HG03457 (cell line): ENCODE data around the gene DVL1.

Experiments used
- ATAC-seq: cut with Tn5 transposase; IDR thresholded peaks from one replicate; pipeline ENCODE4 v1.9.1; 2021; ENCODE audit warnings: moderate number of reproducible peaks; ENCODE audit not compliant: unreplicated experiment

The DVL1 gene

GRCh38 chr1:1356796-1357401 lies 7.7 kb upstream of the DVL1 start:
- ATAC-seq: no peak

- ATAC-seq: no peak
Measured at GRCh38 chr1:1356166-1356795, 7.1 kb upstream of the DVL1 start.

GRCh38 chr1:1355416-1355815 lies 6.2 kb upstream of the DVL1 start:
- no peak for ATAC-seq

GRCh38 chr1:1354271-1355247 lies 5.3 kb upstream of the DVL1 start:
- no peak for ATAC-seq

- no peak for ATAC-seq
Measured at GRCh38 chr1:1353389-1354151, 4.4 kb upstream of the DVL1 start.

- ATAC-seq: no peak
Measured at GRCh38 chr1:1352786-1353388, 3.7 kb upstream of the DVL1 start.

GRCh38 chr1:1351511-1352427 lies 2.6 kb upstream of the DVL1 start:
- ATAC-seq: no peak

GRCh38 chr1:1348420-1349255 lies 580 bp downstream of the DVL1 start:
- ATAC-seq: no peak

- ATAC-seq: no peak
Measured at GRCh38 chr1:1347663-1348419, 1.4 kb downstream of the DVL1 start.

GRCh38 chr1:1347026-1347595 lies 2.1 kb downstream of the DVL1 start:
- no peak for ATAC-seq

- ATAC-seq: no peak
Measured at GRCh38 chr1:1346501-1346890, 2.7 kb downstream of the DVL1 start.

GRCh38 chr1:1345860-1346500 lies 3.2 kb downstream of the DVL1 start:
- no peak for ATAC-seq

- ATAC-seq: no peak
Measured at GRCh38 chr1:1345384-1345783, 3.8 kb downstream of the DVL1 start.

GRCh38 chr1:1344655-1345361 lies 4.4 kb downstream of the DVL1 start:
- no peak for ATAC-seq

- ATAC-seq: no peak
Measured at GRCh38 chr1:1343811-1344421, 5.3 kb downstream of the DVL1 start.

GRCh38 chr1:1342584-1343115 lies 6.6 kb downstream of the DVL1 start:
- no peak for ATAC-seq
